Esophagus muscularis mucosa (tissue), 4 donors: ENCODE data around the gene DMRTC2. TPM values are rescaled to one million over a fixed set of nuclear protein-coding genes. Genes with fewer than 3 reads are reported as not detected.

Experiments used
- DNase-seq: peaks from one replicate; pipeline ENCODE4 v3.0.0-alpha.2; 2017; ENCODE audit errors: extremely low spot score
- H3K27ac ChIP-seq, 4 donors: fragments of 200-600 bp; sonication (generic); replicated peaks in 1 of 4; 1 replicate in 3 of 4; 2 replicates in 1 of 4; pipeline ENCODE4 v1.5.1; 2016 to 2019; ENCODE audit warnings: mild to moderate bottlenecking in 1 of 4
- H3K27me3 ChIP-seq, 4 donors: fragments of 200-600 bp; sonication (generic); one replicate each; pipeline versions ENCODE4 v1.5.1 to v1.6.0; 2016 to 2019
- H3K36me3 ChIP-seq, 4 donors: fragments of 200-600 bp; sonication (generic); one replicate each; pipeline ENCODE4 v1.5.1; 2016 to 2019
- H3K4me1 ChIP-seq, 4 donors: fragments of 200-600 bp; sonication (generic); one replicate each; pipeline ENCODE4 v1.5.1; 2016 to 2019
- H3K4me3 ChIP-seq, 4 donors: fragments of 200-600 bp; sonication (generic); 1 replicate in 2 of 4; 2 replicates in 2 of 4; pipeline ENCODE4 v1.5.1; 2016 to 2019; ENCODE audit warnings: mild to moderate bottlenecking in 4 of 4, moderate library complexity in 1 of 4
- H3K9me3 ChIP-seq, 4 donors: fragments of 200-600 bp; sonication (generic); 1 replicate in 3 of 4; 2 replicates in 1 of 4; pipeline ENCODE4 v1.5.1; 2016 to 2019
- CTCF ChIP-seq, 3 experiments: fragments of 200-600 bp in 2 of 3; fragments of 450-650 bp in 1 of 3; sonication (generic) in 2 of 3; IDR thresholded peaks; one replicate each; pipeline ENCODE4 v1.5.1; 2017 to 2019; ENCODE audit warnings: antibody characterized with exemption in 3 of 3, mild to moderate bottlenecking in 2 of 3, moderate library complexity in 1 of 3
- EP300 ChIP-seq: sonication (generic); formaldehyde crosslinking; IDR thresholded peaks from one replicate; pipeline ENCODE4 v1.6.1; 2017; ENCODE audit warnings: antibody characterized with exemption
- POLR2A ChIP-seq: fragments of 450-650 bp; IDR thresholded peaks from one replicate; pipeline ENCODE4 v1.6.1; 2017; ENCODE audit warnings: antibody characterized with exemption, moderate library complexity, mild to moderate bottlenecking, low read depth
- POLR2AphosphoS5 ChIP-seq, 2 donors: sonication (generic); formaldehyde crosslinking; IDR thresholded peaks; one replicate each; pipeline ENCODE4 v1.6.1; 2017; ENCODE audit warnings: antibody characterized with exemption in 2 of 2
- WGBS: methylation state at CpG from one replicate; pipeline ENCODE4 v1.1.5; 2018; 5-methylcytosine and 5-hydroxymethylcytosine counted together
- intact Hi-C: fragments of 100-400 bp; cut with DNase I; formaldehyde crosslinking; loops from one replicate; pipeline ENCODE4 v1.15.1; 2023
- small RNA-seq, 3 donors: library from RNA; depleted of rRNA; stranded (forward); fragments of <200 nt; gene quantifications; one replicate each; pipeline ENCODE3, GENCODE V24; 2016
- total RNA-seq, 4 donors: library from RNA; depleted of rRNA; stranded (reverse); fragments of >200 nt; gene quantifications; one replicate each; pipeline versions ENCODE4 v1.1.0 to v1.2.1, GENCODE V29; 2016

DMRTC2 gene
- total RNA-seq, 4 donors from 2014 or later = not detected

DNA sequence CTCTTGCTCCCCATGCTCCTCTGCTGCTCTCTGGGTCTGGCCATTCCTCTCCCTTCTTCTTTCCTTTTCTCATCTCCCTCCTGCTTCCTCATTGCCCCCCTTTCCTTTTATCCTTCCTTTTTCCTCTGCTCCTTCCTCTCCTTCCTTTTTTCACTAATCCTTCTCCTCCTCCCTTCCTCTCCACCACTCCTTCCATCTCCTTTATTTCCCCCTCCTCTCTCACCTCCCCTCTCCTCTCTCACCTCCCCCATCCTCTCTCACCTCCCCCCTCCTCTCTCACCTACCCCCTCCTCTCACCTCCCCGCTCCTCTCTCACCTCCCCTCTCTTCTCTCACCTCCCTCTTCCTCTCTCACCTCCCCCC, 51.7 kb downstream of the DMRTC2 start:
- H3K27me3 ChIP-seq = no peaks in the 10 kb centered on the region
- no peaks in the 10 kb centered on the region for H3K9me3 ChIP-seq
- TF ChIP-seq POLR2A = no peak
- TF ChIP-seq POLR2AphosphoS5 (IDR thresholded peaks at IDR 0.05) = no peak
- no peak for TF ChIP-seq EP300
- no peak for TF ChIP-seq CTCF (IDR thresholded peaks at IDR 0.05)
- WGBS = 92% methylated on average over 1 of the region's 1 CpG
- H3K27ac ChIP-seq = no peak overlapping the region
- H3K36me3 ChIP-seq = peaks cover 74 to 95% (median 89%) of the 10 kb centered on the region in 4 donors
- intact Hi-C loops = no loop called here
- DNase-seq = no peak
- no peak overlapping the region for H3K4me3 ChIP-seq
- H3K4me1 ChIP-seq = no peaks in the 10 kb centered on the region

GRCh38 chr19:41897181-41897580, 52.3 kb downstream of the DMRTC2 start:
- Histone ChIP-seq H3K36me3 (peaks cover 79 to 95% (median 89%) of the 10 kb centered on the region in 4 donors), H3K9me3 (no peaks in the 10 kb centered on the region), H3K27me3 (no peaks in the 10 kb centered on the region), H3K4me1 (no peaks in the 10 kb centered on the region), H3K27ac (no peak overlapping the region), H3K4me3 (no peak overlapping the region)
- no peak for DNase-seq
- WGBS = 90% methylated on average over 3 of the region's 3 CpGs
- TF ChIP-seq EP300 = no peak
- TF ChIP-seq POLR2A = no peak
- TF ChIP-seq CTCF (IDR thresholded peaks at IDR 0.05) = no peak
- TF ChIP-seq POLR2AphosphoS5 (IDR thresholded peaks at IDR 0.05) = no peak
- intact Hi-C loops = no loop called here

GRCh38 chr19:41897820-41898219, 53.0 kb downstream of the DMRTC2 start:
- intact Hi-C loops = no loop called here
- no peak for DNase-seq
- WGBS = 88% methylated on average over 22 of the region's 24 CpGs
- Histone ChIP-seq H3K27ac (no peak overlapping the region), H3K4me3 (no peak overlapping the region), H3K27me3 (no peaks in the 10 kb centered on the region), H3K9me3 (no peaks in the 10 kb centered on the region), H3K36me3 (peaks cover 80 to 95% (median 89%) of the 10 kb centered on the region in 4 donors), H3K4me1 (no peaks in the 10 kb centered on the region)
- TF ChIP-seq EP300 = no peak
- TF ChIP-seq CTCF (IDR thresholded peaks at IDR 0.05) = no peak
- TF ChIP-seq POLR2AphosphoS5 (IDR thresholded peaks at IDR 0.05) = no peak
- no peak for TF ChIP-seq POLR2A

DNA sequence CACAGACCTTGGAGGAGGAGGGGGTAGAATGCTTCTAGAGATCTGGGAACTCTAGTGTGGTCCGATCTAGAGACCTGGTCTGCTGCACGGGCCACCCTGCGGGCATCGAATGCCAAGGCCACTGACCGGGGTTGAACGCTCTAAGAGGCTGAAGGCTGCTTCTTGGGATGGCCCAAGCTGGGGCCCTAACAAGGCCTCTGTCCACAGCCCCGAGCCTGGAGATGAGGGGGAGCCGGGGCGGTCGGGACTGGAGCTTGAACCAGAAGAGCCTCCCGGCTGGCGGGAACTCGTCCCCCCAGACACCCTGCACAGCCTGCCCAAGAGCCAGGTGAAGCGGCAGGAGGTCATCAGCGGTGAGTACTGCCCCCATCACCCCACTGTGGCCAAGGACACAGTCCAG, 53.4 kb downstream of the DMRTC2 start:
- H3K4me3 ChIP-seq = no peak overlapping the region
- TF ChIP-seq POLR2AphosphoS5 (IDR thresholded peaks at IDR 0.05) (no peak), POLR2A (no peak), EP300 (no peak), CTCF (IDR thresholded peaks at IDR 0.05) (no peak)
- H3K36me3 ChIP-seq = peaks cover 84 to 96% (median 90%) of the 10 kb centered on the region in 4 donors
- no peak for DNase-seq
- WGBS = 90% methylated on average over 6 of the region's 15 CpGs
- no peaks in the 10 kb centered on the region for H3K9me3 ChIP-seq
- intact Hi-C loops = no loop called here
- no peaks in the 10 kb centered on the region for H3K4me1 ChIP-seq
- H3K27ac ChIP-seq = no peak overlapping the region
- no peaks in the 10 kb centered on the region for H3K27me3 ChIP-seq

Small RNAs within 50 kb of the gene (small RNA-seq; reads per million reads assigned to genes)
- 0 reads per million in 3 donors for gene MIR6797

Other genes starting within 250 kb of the DMRTC2 start
- 1 to 10 TPM in 2 of 4 donors, under 1 TPM in 2; 0.46 to 3.3 (median 1.1) TPM for gene CEACAM4, start 218.0 kb upstream of the DMRTC2 start, total RNA-seq
- gene CEACAM7, start 156.8 kb upstream of the DMRTC2 start, total RNA-seq = 1 to 10 TPM in 1 of 4 donors, under 1 TPM in 1, not detected in 2; 0.83 to 2.1 TPM
- 1 to 10 TPM in 1 of 4 donors, under 1 TPM in 1, not detected in 2; 0.83 to 2.2 TPM for gene CEACAM5, start 136.4 kb upstream of the DMRTC2 start, total RNA-seq
- gene CEACAM6, start 89.5 kb upstream of the DMRTC2 start, total RNA-seq = 1 to 10 TPM in 1 of 4 donors, under 1 TPM in 2, not detected in 1; under 0.01 to 1.3 (median 0.69) TPM
- gene CEACAM3, start 48.5 kb upstream of the DMRTC2 start, total RNA-seq = under 1 TPM in 1 of 4 donors, not detected in 3; 0.26 TPM
- gene LYPD4, start 359 bp upstream of the DMRTC2 start, total RNA-seq = not detected
- 1,000 to 10,000 TPM in 3 of 4 donors, 100 to 1,000 TPM in 1; 893 to 1,378 (median 1,179) TPM for gene RPS19, start 15.2 kb downstream of the DMRTC2 start, total RNA-seq
- 1 to 10 TPM in 1 of 4 donors, under 1 TPM in 1, not detected in 2; 0.71 to 2.2 TPM for gene CD79A, start 32.2 kb downstream of the DMRTC2 start, total RNA-seq
- 10 to 100 TPM; 54.5 to 71.8 (median 59.7) TPM for gene ARHGEF1, start 38.1 kb downstream of the DMRTC2 start, total RNA-seq
- gene ERFL, start 83.4 kb downstream of the DMRTC2 start, total RNA-seq = under 1 TPM in 3 of 4 donors, not detected in 1; 0.32 to 0.42 (median 0.33) TPM
- 100 to 1,000 TPM; 142 to 250 (median 201) TPM for gene RABAC1, start 114.3 kb downstream of the DMRTC2 start, total RNA-seq
- 1 to 10 TPM; 2.1 to 4.3 (median 3.5) TPM for gene ATP1A3, start 149.2 kb downstream of the DMRTC2 start, total RNA-seq
- 10 to 100 TPM in 2 of 4 donors, 1 to 10 TPM in 2; 8.6 to 27.6 (median 13.8) TPM for gene GRIK5, start 225.2 kb downstream of the DMRTC2 start, total RNA-seq
- 10 to 100 TPM; 15.0 to 28.4 (median 21.7) TPM for gene ZNF574, start 231.1 kb downstream of the DMRTC2 start, total RNA-seq